GM23338 (cell line): ENCODE measurements around the gene PLOD3. TPM values are rescaled to one million over a fixed set of nuclear protein-coding genes. Genes with fewer than 3 reads are reported as not detected.

Experiments used
- ATAC-seq: fragments of 200-7000 bp; cut with Tn5 transposase; 3 replicates; pipeline ENCODE4 v1.9.1; 2020
- DNase-seq: peaks from one replicate; pipeline ENCODE4 v3.0.0-alpha.2; 2015; ENCODE audit warnings: low spot score
- H2AFZ ChIP-seq: fragments of 200-600 bp; sonication (generic); 2 replicates; pipeline ENCODE4 v1.8.0; 2016; ENCODE audit warnings: antibody characterized with exemption, mild to moderate bottlenecking, moderate library complexity
- H3F3A ChIP-seq: fragments of 200-600 bp; sonication (generic); replicated peaks from 2 replicates; pipeline ENCODE4 v1.8.0; 2017; ENCODE audit warnings: antibody characterized with exemption, mixed run types, low read depth
- H3K27ac ChIP-seq: fragments of 200-600 bp; sonication (generic); 2 replicates; pipeline ENCODE4 v1.6.1; 2016; ENCODE audit warnings: low read depth
- H3K27me3 ChIP-seq: fragments of 200-600 bp; sonication (generic); 2 replicates; pipeline ENCODE4 v1.8.0; 2016; ENCODE audit warnings: mild to moderate bottlenecking, mixed run types, moderate library complexity; ENCODE audit not compliant: insufficient read depth
- H3K36me3 ChIP-seq: fragments of 200-600 bp; sonication (generic); 2 replicates; pipeline ENCODE4 v1.8.0; 2016; ENCODE audit warnings: mild to moderate bottlenecking; ENCODE audit not compliant: insufficient read depth
- H3K4me1 ChIP-seq: fragments of 200-600 bp; sonication (generic); 2 replicates; pipeline ENCODE4 v1.8.0; 2016; ENCODE audit warnings: mild to moderate bottlenecking, moderate library complexity; ENCODE audit not compliant: insufficient read depth
- H3K4me2 ChIP-seq: fragments of 200-600 bp; sonication (generic); 2 replicates; pipeline ENCODE4 v1.7.1; 2017; ENCODE audit warnings: mixed run types
- H3K4me3 ChIP-seq: fragments of 200-600 bp; sonication (generic); 2 replicates; pipeline ENCODE4 v1.6.1; 2016; ENCODE audit warnings: mixed run types
- H3K79me2 ChIP-seq: fragments of 200-600 bp; sonication (generic); replicated peaks from 2 replicates; pipeline ENCODE4 v1.8.0; 2017; ENCODE audit warnings: mild to moderate bottlenecking; ENCODE audit not compliant: insufficient read depth
- H3K9me2 ChIP-seq: fragments of 200-600 bp; sonication (generic); 2 replicates; pipeline ENCODE4 v1.8.0; 2017; ENCODE audit not compliant: insufficient read depth
- H4K20me1 ChIP-seq: fragments of 200-600 bp; sonication (generic); replicated peaks from 2 replicates; pipeline ENCODE4 v1.8.0; 2017; ENCODE audit warnings: mild to moderate bottlenecking; ENCODE audit not compliant: insufficient read depth
- H3K27ac Mint-ChIP-seq: 2 replicates; pipeline ENCODE4 v1.8.0; 2020; ENCODE audit warnings: inconsistent platforms, mild to moderate bottlenecking, moderate library complexity, mixed read lengths
- H3K27me3 Mint-ChIP-seq: 3 replicates; pipeline ENCODE4 v1.8.0; 2022; ENCODE audit warnings: low read depth, mild to moderate bottlenecking, moderate library complexity, mixed read lengths, inconsistent platforms; ENCODE audit not compliant: insufficient read depth, poor library complexity
- H3K36me3 Mint-ChIP-seq: 3 replicates; pipeline ENCODE4 v1.8.0; 2021; ENCODE audit warnings: low read depth, mild to moderate bottlenecking, inconsistent platforms, moderate library complexity, mixed read lengths
- H3K4me1 Mint-ChIP-seq: 3 replicates; pipeline ENCODE4 v1.8.0; 2020; ENCODE audit warnings: mild to moderate bottlenecking, inconsistent platforms, mixed read lengths
- H3K4me3 Mint-ChIP-seq: 3 replicates; pipeline ENCODE4 v1.8.0; 2021; ENCODE audit warnings: moderate library complexity, mild to moderate bottlenecking, inconsistent platforms, mixed read lengths
- H3K9me3 Mint-ChIP-seq: 3 replicates; pipeline ENCODE4 v1.8.0; 2020; ENCODE audit warnings: moderate library complexity, mild to moderate bottlenecking, inconsistent platforms, mixed read lengths
- CREB1 ChIP-seq: fragments of 250-450 bp; sonication (Bioruptor Pico); IDR thresholded peaks from 2 replicates; pipeline ENCODE4 v1.5.0; 2020; ENCODE audit warnings: low read depth, mild to moderate bottlenecking, moderate library complexity
- CTCF ChIP-seq, 2 experiments: fragments of 200-600 bp in 1 of 2; sonication (generic) in 1 of 2; conservative IDR thresholded peaks; 2 replicates each; pipeline versions ENCODE4 v1.5.1 to v1.6.1; 2016 to 2017; ENCODE audit warnings: antibody characterized with exemption in 2 of 2, low read depth in 2 of 2, mild to moderate bottlenecking in 2 of 2, moderate library complexity in 1 of 2
- EZH2 ChIP-seq: fragments of 200-600 bp; sonication (generic); IDR thresholded peaks from one replicate; pipeline ENCODE4 v1.8.0; 2017; ENCODE audit warnings: antibody characterized with exemption, mild to moderate bottlenecking, low read depth; ENCODE audit not compliant: unreplicated experiment
- NANOG ChIP-seq: IDR thresholded peaks from 2 replicates; pipeline ENCODE4 v1.6.1; 2016; ENCODE audit warnings: antibody characterized with exemption, borderline replicate concordance
- STAT1 ChIP-seq: IDR thresholded peaks from one replicate; pipeline ENCODE4 v1.6.1; 2016; ENCODE audit warnings: antibody characterized with exemption; ENCODE audit not compliant: unreplicated experiment
- ZNF114 ChIP-seq: fragments of 250-450 bp; sonication (Bioruptor Pico); IDR thresholded peaks from 2 replicates; pipeline ENCODE4 v1.5.0; 2020; ENCODE audit warnings: mild to moderate bottlenecking, moderate library complexity
- ZNF331 ChIP-seq: fragments of 250-450 bp; sonication (Bioruptor Pico); IDR thresholded peaks from 2 replicates; pipeline ENCODE4 v1.5.0; 2020; ENCODE audit warnings: low read depth, mild to moderate bottlenecking, moderate library complexity
- ZNF462 ChIP-seq: fragments of 250-450 bp; sonication (Bioruptor Pico); IDR thresholded peaks from 2 replicates; pipeline ENCODE4 v1.5.0; 2020; ENCODE audit warnings: mild to moderate bottlenecking, moderate library complexity
- polyA plus RNA-seq: library from polyadenylated mRNA; unstranded; fragments of >200 nt; fragmentation: Nextera tagmentation; extraction: Ambion mirVana; gene quantifications from 2 replicates; pipeline ENCODE4 v1.2.1, GENCODE V29; 2016
- total RNA-seq: library from RNA; depleted of rRNA; stranded (reverse); fragments of >200 nt; shearing (Covaris generic); gene quantifications from 2 replicates; pipeline ENCODE4 v1.2.3, GENCODE V29; 2014

Gene PLOD3
- total and polyA plus RNA-seq, 2 experiments from 2014 or later: 35.2 to 40.7 TPM

- H3K4me3 Mint-ChIP-seq: no peak overlapping the region
- peaks cover 12% of the 10 kb centered on the region for H3K27me3 Mint-ChIP-seq
- no peak for DNase-seq
These were observed 30.4 kb downstream of the PLOD3 start for GRCh38 chr7:101186844-101187428.

GRCh38 chr7:101186194-101186593 is 31.2 kb downstream of the PLOD3 start:
- Histone ChIP-seq H3K4me1 (no peaks in the 10 kb centered on the region), H3K9me2 (no peaks in the 10 kb centered on the region), H2AFZ (no peak overlapping the region), H4K20me1 (no peaks in the 10 kb centered on the region), H3K4me2 (no peak overlapping the region), H3K4me3 (no peak overlapping the region), H3K27ac (no peak overlapping the region), H3K36me3 (no peaks in the 10 kb centered on the region), H3K79me2 (no peaks in the 10 kb centered on the region), H3F3A (0 out of 2 replicates have a peak, but pooled peaks cover 4% of the 10 kb centered on the region), H3K27me3 (peaks cover 5% of the 10 kb centered on the region)
- no peaks in the 10 kb centered on the region for H3K9me3 Mint-ChIP-seq
- no peak for DNase-seq
- H3K27me3 Mint-ChIP-seq: peaks cover 12% of the 10 kb centered on the region
- H3K4me1 Mint-ChIP-seq: peaks cover 7% of the 10 kb centered on the region
- ATAC-seq: no peak
- no peak overlapping the region for H3K27ac Mint-ChIP-seq
- no peaks in the 10 kb centered on the region for H3K36me3 Mint-ChIP-seq
- H3K4me3 Mint-ChIP-seq: no peak overlapping the region
- TF ChIP-seq CTCF (conservative IDR thresholded peaks at IDR 0.05; ENCODE audit: low read depth in 2 of 2) (no peak), EZH2 (no peak), ZNF331 (CRISPR knock-in tag) (no peak), ZNF462 (CRISPR knock-in tag) (no peak), CREB1 (CRISPR knock-in tag) (no peak)

More at GRCh38 chr7:101186844-101187428, 30.4 kb downstream of the PLOD3 start:
- Histone ChIP-seq H3F3A (0 out of 2 replicates have a peak, but pooled peaks cover 4% of the 10 kb centered on the region), H3K4me3 (no peak overlapping the region), H3K4me2 (no peak overlapping the region), H3K79me2 (no peaks in the 10 kb centered on the region), H3K9me2 (no peaks in the 10 kb centered on the region), H3K27ac (no peak overlapping the region), H3K36me3 (no peaks in the 10 kb centered on the region), H3K27me3 (no peaks in the 10 kb centered on the region), H3K4me1 (no peaks in the 10 kb centered on the region), H2AFZ (no peak overlapping the region), H4K20me1 (no peaks in the 10 kb centered on the region)
- Mint-ChIP-seq H3K27ac (no peak overlapping the region), H3K4me1 (peaks cover 6% of the 10 kb centered on the region), H3K9me3 (no peaks in the 10 kb centered on the region), H3K36me3 (no peaks in the 10 kb centered on the region)
- no peak for ATAC-seq
- TF ChIP-seq STAT1 (no peak), EZH2 (no peak), ZNF114 (CRISPR knock-in tag) (no peak), CTCF (conservative IDR thresholded peaks at IDR 0.05; ENCODE audit: low read depth in 2 of 2) (no peak), NANOG (no peak)
